Calu3 (cell line): ENCODE measurements around the gene RFNG. TPM values are rescaled to one million over a fixed set of nuclear protein-coding genes. Genes with fewer than 3 reads are reported as not detected.
A peak's percentile ranks its signal among the peaks of the same experiment; 100 is the strongest.

Source experiments
- BruUV-seq: library from RNA; stranded (reverse); fragments of 400-500 nt; replicated peaks from 2 replicates; lab custom pipeline; 2021; lab: Mats Ljungman, UMichigan
- CTCF ChIA-PET: fragments of 300-600 bp; sonication (Branson Sonifier 250); formaldehyde crosslinking; loops from one replicate; lab custom pipeline; 2022; ENCODE audit warnings: antibody characterized with exemption; lab: Charles Lee
- DNase-seq: peaks from one replicate; pipeline ENCODE4 v3.0.0; 2022
- H3K27ac Mint-ChIP-seq: one replicate; pipeline ENCODE4 v1.8.0; 2022; ENCODE audit warnings: mixed read lengths; ENCODE audit not compliant: unreplicated experiment
- H3K27me3 Mint-ChIP-seq: one replicate; pipeline ENCODE4 v1.8.0; 2022; ENCODE audit warnings: mixed read lengths; ENCODE audit not compliant: unreplicated experiment
- H3K36me3 Mint-ChIP-seq: one replicate; pipeline ENCODE4 v1.8.0; 2022; ENCODE audit warnings: mild to moderate bottlenecking, moderate library complexity, mixed read lengths; ENCODE audit not compliant: insufficient read depth, unreplicated experiment
- H3K4me1 Mint-ChIP-seq: one replicate; pipeline ENCODE4 v1.8.0; 2022; ENCODE audit warnings: mild to moderate bottlenecking, low read depth, mixed read lengths; ENCODE audit not compliant: unreplicated experiment
- H3K4me3 Mint-ChIP-seq: one replicate; pipeline ENCODE4 v1.8.0; 2022; ENCODE audit warnings: mild to moderate bottlenecking, low read depth, moderate library complexity, mixed read lengths; ENCODE audit not compliant: unreplicated experiment
- H3K9me3 Mint-ChIP-seq: one replicate; pipeline ENCODE4 v1.8.0; 2022; ENCODE audit warnings: low read depth, mixed read lengths; ENCODE audit not compliant: unreplicated experiment
- CTCF ChIP-seq: fragments of 200-600 bp; IDR thresholded peaks from one replicate; pipeline ENCODE4 v1.8.0; 2022; ENCODE audit warnings: antibody characterized with exemption; ENCODE audit not compliant: unreplicated experiment
- intact Hi-C: fragments of 100-400 bp; cut with micrococcal nuclease; formaldehyde crosslinking; loops from one replicate; pipeline ENCODE4 v1.10.0; 2022; ENCODE audit not compliant: unreplicated experiment
- total RNA-seq: library from RNA; stranded (reverse); gene quantifications from 2 replicates; pipeline ENCODE4 v1.2.3, GENCODE V29; 2022

RFNG gene
- total RNA-seq, 1 experiment from 2014 or later = 33.5 TPM

- Mint-ChIP-seq H3K9me3 (no peaks in the 10 kb centered on the region), H3K27ac (no peak overlapping the region), H3K4me1 (peaks cover 8% of the 10 kb centered on the region), H3K36me3 (peaks cover 63% of the 10 kb centered on the region), H3K4me3 (peak overlapping the region; percentile 47), H3K27me3 (no peaks in the 10 kb centered on the region)
- CTCF ChIA-PET = interaction anchor here (1.0 to 4.6 kb wide), 4 partner anchors 17 to 94 kb away, joined by 3 to 45 read pairs (median 14); partner anchors contain the start of genes DCXR and NOTUM
- intact Hi-C loops = loop anchor here (2.0 to 5.0 kb wide), 2 partner anchors 60 to 132 kb away; partner anchors contain the start of gene NOTUM
- no peak for DNase-seq
- TF ChIP-seq CTCF = no peak
- BruUV-seq = no TSS peak
Observed at GRCh38 chr17:82020572-82021106, 31.0 kb downstream of the RFNG start.

- peak; percentile 76 for DNase-seq
- CTCF ChIA-PET = interaction anchor here (0.6 to 4.6 kb wide), 8 partner anchors 15 to 601 kb away, joined by 3 to 45 read pairs (median 4); partner anchors contain the start of genes DCXR and NOTUM
- TF ChIP-seq CTCF = peak; percentile 59
- no TSS peak for BruUV-seq
- peak overlapping the region; percentile 47 for H3K4me3 Mint-ChIP-seq
- H3K36me3 Mint-ChIP-seq = peaks cover 63% of the 10 kb centered on the region
- H3K27me3 Mint-ChIP-seq = no peaks in the 10 kb centered on the region
- intact Hi-C loops = loop anchor here (2.0 to 5.0 kb wide), 2 partner anchors 59 to 132 kb away; partner anchors contain the start of gene NOTUM
- peaks cover 8% of the 10 kb centered on the region for H3K4me1 Mint-ChIP-seq
- no peak overlapping the region for H3K27ac Mint-ChIP-seq
- no peaks in the 10 kb centered on the region for H3K9me3 Mint-ChIP-seq
Observed at GRCh38 chr17:82019690-82020571, 31.7 kb downstream of the RFNG start.

- TF ChIP-seq CTCF = no peak
- H3K27ac Mint-ChIP-seq = no peak overlapping the region
- no peaks in the 10 kb centered on the region for H3K9me3 Mint-ChIP-seq
- CTCF ChIA-PET = interaction anchor here (0.6 to 4.6 kb wide), 7 partner anchors 14 to 601 kb away, joined by 3 to 45 read pairs (median 4); partner anchors contain the start of genes DCXR and NOTUM
- BruUV-seq = TSS peak; percentile 36
- no peak overlapping the region for H3K4me3 Mint-ChIP-seq
- no peak for DNase-seq
- intact Hi-C loops = no loop called here
- peaks cover 8% of the 10 kb centered on the region for H3K4me1 Mint-ChIP-seq
- H3K36me3 Mint-ChIP-seq = peaks cover 64% of the 10 kb centered on the region
- H3K27me3 Mint-ChIP-seq = no peaks in the 10 kb centered on the region
Observed at GRCh38 chr17:82018989-82019689, 32.5 kb downstream of the RFNG start.
